Measurements from ENCODE around the gene CNNM1. TPM values are rescaled to one million over a fixed set of nuclear protein-coding genes. Genes with fewer than 3 reads are reported as not detected.

The CNNM1 gene
- total and polyA plus RNA-seq, 9 of the 15 experiments (the other 6 are each of a cell fraction or from before 2014, with no cell fraction given) = not detected

DNA sequence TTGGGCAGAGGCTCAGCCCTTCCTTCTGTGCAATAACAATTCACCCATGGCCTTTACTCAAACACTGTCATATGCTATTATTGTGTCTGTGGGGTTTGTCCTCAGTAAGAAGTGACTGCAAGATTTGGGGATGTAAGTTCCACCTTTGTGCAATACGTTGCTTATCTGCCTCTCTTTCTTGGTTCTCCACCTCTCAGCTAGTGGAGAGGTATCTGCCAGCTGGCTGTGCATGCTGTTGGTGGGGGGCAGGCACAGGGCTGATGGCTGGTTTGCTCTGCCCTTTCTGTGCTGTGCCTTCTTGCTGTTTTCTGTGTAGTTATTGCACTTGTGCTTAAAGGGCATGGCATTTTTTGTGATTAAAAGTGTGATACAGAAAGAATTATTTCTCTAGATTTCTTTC, 36.2 kb downstream of the CNNM1 start:
- no peak for ATAC-seq
- intact Hi-C loops (cut with micrococcal nuclease) (no loop called here), in situ Hi-C loops (cut with MboI) (no loop called here)
- no peak for DNase-seq (ENCODE audit: extremely low read depth in 1 of 4, low spot score in 3 of 4)
- 0% methylated on average over 1 of the region's 1 CpG for WGBS (ENCODE audit: insufficient coverage, low coverage, missing lambda C conversion rate)
- Histone ChIP-seq H3K9me3 (replicated peaks; ENCODE audit: control insufficient read depth, insufficient read depth, low read depth, low read length) (no peaks in the 10 kb centered on the region), H2AFZ (ENCODE audit: low read depth, low read length) (no peak overlapping the region), H3K4me2 (ENCODE audit: insufficient read depth, low read length) (no peak overlapping the region), H3K9ac (ENCODE audit: insufficient read depth in 1 of 2, low read depth in 2 of 2, low read length in 2 of 2) (no peak overlapping the region), H3K36me3 (ENCODE audit: control insufficient read depth, insufficient read depth, low read length) (no peaks in the 10 kb centered on the region), H4K20me1 (replicated peaks; ENCODE audit: control insufficient read depth, insufficient read depth, low read length) (no peaks in the 10 kb centered on the region), H3K79me2 (ENCODE audit: control insufficient read depth, insufficient read depth, low read length) (no peaks in the 10 kb centered on the region), H3K9me1 (ENCODE audit: control insufficient read depth, insufficient read depth, low read length) (no peaks in the 10 kb centered on the region), H3K4me3 (no peak overlapping the region), H3K27me3 (ENCODE audit: control insufficient read depth in 2 of 2, insufficient read depth in 2 of 2, low read length in 2 of 2) (peaks cover 0 to 14% of the 10 kb centered on the region in 2 experiments; a peak in 2 of 5 replicates), H3K27ac (ENCODE audit: extremely low read depth, low read depth, low read length) (no peak overlapping the region), H3K4me1 (replicated peaks in 1 of 2; ENCODE audit: control insufficient read depth in 2 of 2, insufficient read depth in 2 of 2, low read length in 2 of 2) (no peaks in the 10 kb centered on the region)
- no peak for FAIRE-seq
- ChIA-PET CTCF (ENCODE audit: low intra/inter-chr PET ratio) (no interaction called here), POLR2A (no interaction called here)
- BruUV-seq (replicated peaks) = no TSS peak
- TF ChIP-seq CHCHD3 (CRISPR knock-in tag; IDR thresholded peaks at IDR 0.05) (no peak), ZBTB17 (CRISPR knock-in tag; IDR thresholded peaks at IDR 0.05) (no peak), SAFB (IDR thresholded peaks at IDR 0.05; ENCODE audit: borderline replicate concordance, low read depth, low read length) (no peak), BRD4 (IDR thresholded peaks at IDR 0.05) (no peak), ZFP36 (IDR thresholded peaks at IDR 0.05; ENCODE audit: low read depth, low read length, partially characterized antibody) (no peak), IRF2 (CRISPR knock-in tag; IDR thresholded peaks at IDR 0.05) (no peak), ESRRB (CRISPR knock-in tag; IDR thresholded peaks at IDR 0.05; ENCODE audit: borderline replicate concordance) (no peak), BACH1 (tag; IDR thresholded peaks at IDR 0.05) (no peak), NFRKB (IDR thresholded peaks at IDR 0.05; ENCODE audit: low read depth) (no peak)
- TF ChIP-seq, protein P1, sequence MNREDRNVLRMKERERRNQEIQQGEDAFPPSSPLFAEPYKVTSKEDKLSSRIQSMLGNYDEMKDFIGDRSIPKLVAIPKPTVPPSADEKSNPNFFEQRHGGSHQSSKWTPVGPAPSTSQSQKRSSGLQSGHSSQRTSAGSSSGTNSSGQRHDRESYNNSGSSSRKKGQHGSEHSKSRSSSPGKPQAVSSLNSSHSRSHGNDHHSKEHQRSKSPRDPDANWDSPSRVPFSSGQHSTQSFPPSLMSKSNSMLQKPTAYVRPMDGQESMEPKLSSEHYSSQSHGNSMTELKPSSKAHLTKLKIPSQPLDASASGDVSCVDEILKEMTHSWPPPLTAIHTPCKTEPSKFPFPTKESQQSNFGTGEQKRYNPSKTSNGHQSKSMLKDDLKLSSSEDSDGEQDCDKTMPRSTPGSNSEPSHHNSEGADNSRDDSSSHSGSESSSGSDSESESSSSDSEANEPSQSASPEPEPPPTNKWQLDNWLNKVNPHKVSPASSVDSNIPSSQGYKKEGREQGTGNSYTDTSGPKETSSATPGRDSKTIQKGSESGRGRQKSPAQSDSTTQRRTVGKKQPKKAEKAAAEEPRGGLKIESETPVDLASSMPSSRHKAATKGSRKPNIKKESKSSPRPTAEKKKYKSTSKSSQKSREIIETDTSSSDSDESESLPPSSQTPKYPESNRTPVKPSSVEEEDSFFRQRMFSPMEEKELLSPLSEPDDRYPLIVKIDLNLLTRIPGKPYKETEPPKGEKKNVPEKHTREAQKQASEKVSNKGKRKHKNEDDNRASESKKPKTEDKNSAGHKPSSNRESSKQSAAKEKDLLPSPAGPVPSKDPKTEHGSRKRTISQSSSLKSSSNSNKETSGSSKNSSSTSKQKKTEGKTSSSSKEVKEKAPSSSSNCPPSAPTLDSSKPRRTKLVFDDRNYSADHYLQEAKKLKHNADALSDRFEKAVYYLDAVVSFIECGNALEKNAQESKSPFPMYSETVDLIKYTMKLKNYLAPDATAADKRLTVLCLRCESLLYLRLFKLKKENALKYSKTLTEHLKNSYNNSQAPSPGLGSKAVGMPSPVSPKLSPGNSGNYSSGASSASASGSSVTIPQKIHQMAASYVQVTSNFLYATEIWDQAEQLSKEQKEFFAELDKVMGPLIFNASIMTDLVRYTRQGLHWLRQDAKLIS (CRISPR knock-in tag; IDR thresholded peaks at IDR 0.05) = no peak
